GM06990 (cell line): ENCODE measurements around the gene GBX1.

Experiments
- DNase-seq: peaks from one replicate; pipeline ENCODE4 v3.0.0-alpha.2; 2011; ENCODE audit not compliant: insufficient read length; ENCODE audit errors: extremely low read depth
- H3K27me3 ChIP-seq: replicated peaks from 2 replicates; pipeline ENCODE4 v1.6.0; 2011; ENCODE audit warnings: low read length; ENCODE audit not compliant: control insufficient read depth, insufficient read depth
- H3K36me3 ChIP-seq: 2 replicates; pipeline ENCODE4 v1.5.1; 2011; ENCODE audit warnings: low read length; ENCODE audit not compliant: control insufficient read depth, insufficient read depth
- H3K4me3 ChIP-seq: replicated peaks from 2 replicates; pipeline ENCODE4 v1.5.1; 2011; ENCODE audit warnings: low read depth, mild to moderate bottlenecking, control low read depth, low read length
- CTCF ChIP-seq: IDR thresholded peaks from 2 replicates; pipeline ENCODE4 v1.5.1; 2011; ENCODE audit warnings: low read length, control low read depth, mild to moderate bottlenecking, inconsistent platforms; ENCODE audit not compliant: insufficient read depth, poor library complexity, severe bottlenecking

Gene GBX1

GRCh38 chr7:151198945-151199848 lies 31.7 kb upstream of the GBX1 start:
- no peak overlapping the region for H3K4me3 ChIP-seq
- TF ChIP-seq CTCF: no peak
- H3K36me3 ChIP-seq: no peaks in the 10 kb centered on the region
- H3K27me3 ChIP-seq: peaks cover 4% of the 10 kb centered on the region; the same call in 1 of the 2 replicates
- no peak for DNase-seq

DNA sequence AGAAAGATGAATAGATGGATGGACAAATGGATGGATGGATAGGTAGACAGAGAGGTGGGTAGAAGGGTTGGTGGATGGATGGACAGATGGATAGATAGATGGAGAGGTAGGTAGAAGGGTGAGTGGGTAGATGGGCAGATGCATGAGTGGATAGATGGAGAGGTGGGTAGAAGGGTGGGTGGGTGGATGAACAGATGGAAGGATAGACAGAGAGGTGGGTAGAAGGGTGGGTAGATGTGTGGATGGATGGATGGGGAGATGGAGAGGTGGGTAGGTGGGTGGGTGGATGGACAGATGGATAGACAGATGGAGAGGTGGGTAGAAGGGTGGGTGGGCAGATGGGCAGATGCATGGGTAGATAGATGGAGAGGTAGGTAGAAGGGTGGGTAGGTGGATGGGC lies 30.4 kb upstream of the GBX1 start:
- TF ChIP-seq CTCF: no peak
- no peak overlapping the region for H3K4me3 ChIP-seq
- no peaks in the 10 kb centered on the region for H3K36me3 ChIP-seq
- no peak for DNase-seq
- peaks cover 4% of the 10 kb centered on the region; the same call in 1 of the 2 replicates for H3K27me3 ChIP-seq

GRCh38 chr7:151195616-151196450 lies 28.3 kb upstream of the GBX1 start:
- no peak overlapping the region for H3K4me3 ChIP-seq
- no peak for DNase-seq
- no peak for TF ChIP-seq CTCF
- peaks cover 4% of the 10 kb centered on the region; the same call in 1 of the 2 replicates for H3K27me3 ChIP-seq
- no peaks in the 10 kb centered on the region for H3K36me3 ChIP-seq

GRCh38 chr7:151194188-151194587 lies 26.7 kb upstream of the GBX1 start:
- H3K36me3 ChIP-seq: no peaks in the 10 kb centered on the region
- H3K27me3 ChIP-seq: peaks cover 4% of the 10 kb centered on the region; the same call in 1 of the 2 replicates
- H3K4me3 ChIP-seq: no peak overlapping the region
- DNase-seq: no peak
- TF ChIP-seq CTCF: no peak

GRCh38 chr7:151193203-151193978 lies 25.9 kb upstream of the GBX1 start:
- Histone ChIP-seq H3K27me3 (peaks cover 4% of the 10 kb centered on the region; the same call in 1 of the 2 replicates), H3K4me3 (no peak overlapping the region), H3K36me3 (no peaks in the 10 kb centered on the region)
- DNase-seq: no peak
- no peak for TF ChIP-seq CTCF
